ENCODE data around the gene GSK3A.

The GSK3A gene

DNA sequence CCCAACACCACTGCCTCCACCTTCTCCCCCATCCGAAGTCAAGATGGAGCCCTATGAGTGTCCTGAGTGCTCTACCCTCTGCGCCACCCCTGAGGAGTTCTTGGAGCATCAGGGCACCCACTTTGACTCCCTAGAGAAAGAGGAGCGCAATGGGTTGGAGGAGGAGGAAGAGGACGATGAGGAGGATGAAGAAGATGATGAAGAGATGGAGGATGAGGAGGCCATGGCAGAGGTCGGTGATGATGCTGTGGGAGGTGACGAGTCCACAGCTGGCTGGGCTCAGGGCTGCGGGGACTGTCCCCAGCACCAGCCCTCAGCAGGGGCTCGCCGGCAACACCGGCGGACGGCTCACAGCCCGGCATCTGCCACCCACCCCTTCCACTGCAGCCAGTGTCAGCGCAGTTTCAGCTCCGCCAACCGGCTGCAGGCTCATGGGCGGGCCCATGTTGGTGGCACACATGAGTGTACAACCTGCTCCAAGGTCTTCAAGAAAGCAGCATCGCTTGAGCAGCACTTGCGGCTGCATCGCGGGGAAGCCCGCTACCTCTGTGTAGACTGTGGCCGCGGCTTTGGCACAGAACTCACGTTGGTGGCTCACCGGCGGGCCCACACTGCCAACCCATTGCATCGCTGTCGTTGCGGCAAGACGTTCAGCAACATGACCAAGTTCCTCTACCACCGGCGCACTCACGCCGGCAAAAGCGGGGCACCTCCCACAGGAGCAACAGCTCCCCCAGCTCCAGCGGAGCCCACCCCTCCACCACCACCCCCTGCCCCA lies 17.3 kb downstream of the GSK3A start:
- no peak overlapping the region for H3K4me3 ChIP-seq (ENCODE audit: insufficient read length, low read depth)
- H3K9me3 ChIP-seq (ENCODE audit: insufficient read depth, low read length) = no peaks in the 10 kb centered on the region
- no peaks in the 10 kb centered on the region for H3K4me1 ChIP-seq (ENCODE audit: insufficient read depth, insufficient read length)
- TF ChIP-seq YY1 (IDR thresholded peaks at IDR 0.05; ENCODE audit: insufficient read depth, insufficient read length) (no peak), ZNF274 (IDR thresholded peaks at IDR 0.05; ENCODE audit: low read depth, low read length) (no peak), SUZ12 (IDR thresholded peaks at IDR 0.05; ENCODE audit: extremely low read depth, insufficient read depth, insufficient read length) (no peak)
- peaks cover 68% of the 10 kb centered on the region for H3K36me3 ChIP-seq (ENCODE audit: insufficient read depth, insufficient read length, low read length)
- H3K9ac ChIP-seq (ENCODE audit: insufficient read length, low read depth) = no peak overlapping the region
- no peak for DNase-seq (ENCODE audit: low read depth, low spot score)
- H3K27me3 ChIP-seq (ENCODE audit: insufficient read depth, insufficient read length) = no peaks in the 10 kb centered on the region

DNA sequence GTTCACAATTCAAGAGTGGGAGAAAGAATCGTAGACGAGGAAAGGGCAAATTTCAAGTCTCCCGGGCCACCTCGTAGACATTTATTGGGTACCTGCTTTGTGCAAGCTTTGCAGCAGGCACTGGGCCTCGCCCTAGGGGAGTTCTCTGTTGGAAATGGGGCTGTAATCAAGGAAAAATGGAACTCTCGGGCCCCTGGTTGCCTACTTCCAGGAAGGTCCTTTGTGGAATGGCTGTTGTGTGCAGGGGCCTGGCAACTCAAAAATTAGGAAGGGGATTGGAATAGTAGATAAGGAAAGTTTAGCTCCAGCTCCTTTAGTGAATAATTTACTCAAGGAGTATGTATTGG lies 21.7 kb downstream of the GSK3A start:
- no peak for DNase-seq (ENCODE audit: low read depth, low spot score)
- Histone ChIP-seq H3K4me1 (ENCODE audit: insufficient read depth, insufficient read length) (peaks cover 9% of the 10 kb centered on the region), H3K27me3 (ENCODE audit: insufficient read depth, insufficient read length) (no peaks in the 10 kb centered on the region), H3K9ac (ENCODE audit: insufficient read length, low read depth) (peak overlapping the region; percentile 95), H3K9me3 (ENCODE audit: insufficient read depth, low read length) (no peaks in the 10 kb centered on the region), H3K36me3 (ENCODE audit: insufficient read depth, insufficient read length, low read length) (peaks cover 31% of the 10 kb centered on the region), H3K4me3 (ENCODE audit: insufficient read length, low read depth) (peak overlapping the region; percentile 89)
- TF ChIP-seq ZNF274 (IDR thresholded peaks at IDR 0.05; ENCODE audit: low read depth, low read length) (no peak), YY1 (IDR thresholded peaks at IDR 0.05; ENCODE audit: insufficient read depth, insufficient read length) (no peak), SUZ12 (IDR thresholded peaks at IDR 0.05; ENCODE audit: extremely low read depth, insufficient read depth, insufficient read length) (no peak)

DNA sequence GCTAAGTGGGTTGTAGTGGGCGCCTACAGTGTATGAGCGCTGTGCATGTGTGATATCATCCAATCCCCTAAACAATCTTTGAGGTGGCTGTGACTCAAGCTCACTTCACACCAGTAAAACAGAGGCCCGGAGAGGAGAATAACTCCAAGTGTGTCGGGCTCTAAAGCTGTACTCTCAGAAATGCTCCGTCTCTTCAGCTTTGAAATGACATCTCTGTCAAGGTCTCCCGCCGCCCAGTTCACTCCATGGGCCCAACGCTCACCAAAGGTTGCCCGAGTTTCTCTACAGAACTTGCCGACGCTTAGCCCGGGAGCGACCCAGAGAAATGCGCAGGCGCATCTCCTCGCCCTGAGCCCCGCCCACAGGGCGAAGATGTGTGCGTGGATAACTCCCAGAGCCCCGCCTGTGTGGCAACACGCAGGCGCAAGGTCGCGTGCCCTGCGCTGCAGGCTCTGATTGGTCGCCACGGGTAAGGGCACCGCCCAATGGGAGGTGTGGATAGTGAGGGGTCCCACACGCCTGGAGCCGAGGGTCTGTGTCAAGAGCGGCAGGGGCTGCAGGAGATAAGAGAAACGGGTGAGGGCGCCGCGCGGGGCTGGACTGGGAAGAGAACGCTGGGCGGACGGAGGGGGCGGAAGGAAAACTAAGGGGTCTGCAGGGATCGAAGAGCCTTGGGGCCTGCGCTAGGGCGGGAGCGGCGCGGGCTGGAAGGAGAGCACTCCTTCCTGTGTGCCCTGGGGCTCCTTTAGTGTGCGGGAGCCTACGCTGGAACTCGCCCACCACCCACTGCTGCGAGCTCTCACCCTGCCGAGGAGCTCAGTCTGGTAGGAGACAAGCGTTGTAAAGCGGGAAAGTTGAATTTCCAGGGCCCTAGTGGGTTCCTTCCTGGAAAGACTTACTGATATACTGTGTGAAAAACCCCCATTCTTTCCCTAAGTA lies 22.3 kb downstream of the GSK3A start, which contains the start of gene ZNF526:
Gene ZNF526 (plus strand): TSS at position 501 of the 939 bp plus-strand sequence. CDS start 4,092 bp downstream, outside the sequence.
- Histone ChIP-seq H3K4me1 (ENCODE audit: insufficient read depth, insufficient read length) (peaks cover 11% of the 10 kb centered on the region), H3K36me3 (ENCODE audit: insufficient read depth, insufficient read length, low read length) (peaks cover 30% of the 10 kb centered on the region), H3K9me3 (ENCODE audit: insufficient read depth, low read length) (no peaks in the 10 kb centered on the region), H3K27me3 (ENCODE audit: insufficient read depth, insufficient read length) (no peaks in the 10 kb centered on the region), H3K9ac (ENCODE audit: insufficient read length, low read depth) (peak within 1 kb of the TSS; percentile 95), H3K4me3 (ENCODE audit: insufficient read length, low read depth) (peak within 1 kb of the TSS; percentile 89)
- TF ChIP-seq SUZ12 (IDR thresholded peaks at IDR 0.05; ENCODE audit: extremely low read depth, insufficient read depth, insufficient read length) = no peak
- no peak for TF ChIP-seq YY1 (IDR thresholded peaks at IDR 0.05; ENCODE audit: insufficient read depth, insufficient read length)
- no peak for TF ChIP-seq ZNF274 (IDR thresholded peaks at IDR 0.05; ENCODE audit: low read depth, low read length)
- DNase-seq (ENCODE audit: low read depth, low spot score) = peak; percentile 92

DNA sequence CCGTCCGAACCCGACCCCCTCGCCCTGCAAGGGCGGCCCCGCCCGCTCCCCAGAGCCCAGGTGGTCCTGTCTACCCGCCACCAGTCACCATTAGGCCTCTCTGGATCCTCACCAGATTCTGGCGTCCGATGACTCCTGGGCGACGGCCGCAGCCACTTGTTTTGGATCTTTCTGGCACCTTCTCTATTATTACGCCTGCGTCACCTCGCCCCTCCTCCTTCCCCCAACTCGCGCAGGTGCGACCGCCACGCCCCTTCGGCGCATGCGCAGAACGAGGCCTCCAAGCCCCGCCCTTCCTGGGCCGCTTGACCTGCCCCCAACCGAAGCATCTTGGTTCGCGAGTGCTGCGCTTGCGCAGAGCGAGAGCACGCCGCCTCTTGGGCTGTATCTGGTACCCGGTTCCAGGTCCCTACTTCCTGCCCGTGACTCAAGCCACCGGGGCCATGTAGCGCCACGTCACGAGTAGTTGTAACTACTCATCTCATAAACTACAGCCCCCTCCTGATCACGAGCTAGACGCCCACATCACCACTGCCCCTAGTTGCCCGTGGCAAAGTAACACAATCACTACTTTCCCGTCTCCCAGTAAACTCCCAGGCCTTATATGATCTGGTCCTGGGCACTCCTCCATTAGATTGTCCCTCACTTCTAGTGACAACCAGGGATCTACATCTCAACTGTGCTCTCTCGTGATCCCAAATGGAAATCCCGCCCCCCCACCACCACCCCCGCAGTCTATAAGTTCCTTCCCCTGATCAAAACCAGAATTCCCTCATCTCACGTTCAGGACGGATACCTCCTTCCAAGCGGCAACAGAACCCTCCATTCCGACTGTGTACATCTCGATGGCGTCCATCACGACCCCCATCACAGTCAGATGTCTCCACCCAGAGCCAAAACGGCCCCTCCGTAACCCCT lies 24.6 kb downstream of the GSK3A start, which contains the start of gene DEDD2:
Gene DEDD2 (minus strand): TSS at position 158 of the 918 bp plus-strand sequence. CDS start 670 bp downstream, outside the sequence.
- Histone ChIP-seq H3K4me3 (ENCODE audit: insufficient read length, low read depth) (peak within 1 kb of the TSS; percentile 84), H3K4me1 (ENCODE audit: insufficient read depth, insufficient read length) (peaks cover 11% of the 10 kb centered on the region), H3K9ac (ENCODE audit: insufficient read length, low read depth) (peak within 1 kb of the TSS; percentile 86), H3K27me3 (ENCODE audit: insufficient read depth, insufficient read length) (no peaks in the 10 kb centered on the region), H3K36me3 (ENCODE audit: insufficient read depth, insufficient read length, low read length) (peaks cover 38% of the 10 kb centered on the region), H3K9me3 (ENCODE audit: insufficient read depth, low read length) (no peaks in the 10 kb centered on the region)
- no peak for TF ChIP-seq ZNF274 (IDR thresholded peaks at IDR 0.05; ENCODE audit: low read depth, low read length)
- TF ChIP-seq SUZ12 (IDR thresholded peaks at IDR 0.05; ENCODE audit: extremely low read depth, insufficient read depth, insufficient read length) = no peak
- TF ChIP-seq YY1 (IDR thresholded peaks at IDR 0.05; ENCODE audit: insufficient read depth, insufficient read length) = no peak
- DNase-seq (ENCODE audit: low read depth, low spot score) = peak; percentile 88

DNA sequence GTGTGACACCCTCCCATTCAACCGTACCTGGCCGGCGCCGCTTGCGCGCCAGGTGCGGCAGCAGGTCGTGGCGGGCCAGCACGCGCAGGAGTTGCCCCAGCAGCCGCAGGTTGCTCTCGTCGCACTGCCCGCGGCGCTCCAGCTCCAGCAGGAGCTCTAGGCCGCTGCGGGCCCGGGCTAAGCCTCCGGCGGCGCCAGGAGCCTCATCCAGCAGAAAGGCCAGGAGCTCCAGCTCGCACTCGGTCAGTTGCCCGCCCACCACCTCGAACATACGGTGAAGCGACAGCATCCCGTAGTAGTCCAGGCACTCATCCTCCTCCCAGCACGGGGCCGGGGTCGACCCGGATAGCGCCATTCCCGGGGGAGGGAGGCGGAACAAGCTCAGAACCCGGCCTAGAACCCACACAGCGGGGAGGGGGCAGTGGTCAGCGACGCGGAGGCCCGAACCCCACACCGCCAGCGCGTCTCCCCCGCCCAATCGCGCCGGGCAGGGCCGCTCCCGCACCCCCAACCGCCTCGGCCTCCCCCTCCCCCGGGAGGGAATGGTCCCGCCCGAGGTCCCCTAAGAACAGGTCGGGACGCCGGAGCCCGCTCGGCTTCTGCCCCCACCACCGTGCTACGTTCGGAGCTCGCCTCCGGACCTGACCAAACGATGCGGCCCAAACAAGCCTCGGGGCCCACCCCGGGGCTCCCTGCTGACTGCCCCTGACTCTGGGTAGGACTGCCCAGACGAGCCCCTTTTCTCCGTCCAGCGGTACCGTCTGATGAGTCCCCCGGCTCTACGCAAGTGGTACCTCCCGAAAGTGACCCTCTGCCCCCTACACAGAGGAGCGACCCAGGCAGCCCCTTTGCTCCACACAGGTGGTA lies 25.5 kb downstream of the GSK3A start:
- H3K36me3 ChIP-seq (ENCODE audit: insufficient read depth, insufficient read length, low read length) = peaks cover 33% of the 10 kb centered on the region
- H3K9ac ChIP-seq (ENCODE audit: insufficient read length, low read depth) = peak overlapping the region; percentile 86
- peak overlapping the region; percentile 84 for H3K4me3 ChIP-seq (ENCODE audit: insufficient read length, low read depth)
- no peak for TF ChIP-seq ZNF274 (IDR thresholded peaks at IDR 0.05; ENCODE audit: low read depth, low read length)
- TF ChIP-seq SUZ12 (IDR thresholded peaks at IDR 0.05; ENCODE audit: extremely low read depth, insufficient read depth, insufficient read length) = no peak
- no peak for TF ChIP-seq YY1 (IDR thresholded peaks at IDR 0.05; ENCODE audit: insufficient read depth, insufficient read length)
- peak; percentile 20 for DNase-seq (ENCODE audit: low read depth, low spot score)
- H3K4me1 ChIP-seq (ENCODE audit: insufficient read depth, insufficient read length) = peaks cover 11% of the 10 kb centered on the region
- H3K27me3 ChIP-seq (ENCODE audit: insufficient read depth, insufficient read length) = no peaks in the 10 kb centered on the region
- H3K9me3 ChIP-seq (ENCODE audit: insufficient read depth, low read length) = no peaks in the 10 kb centered on the region
